IPS-NIHi11 (cell line): ENCODE data around the gene DYNC2I2.

Source experiments
- DNase-seq: peaks from one replicate; pipeline ENCODE4 v3.0.0; 2012; ENCODE audit warnings: mixed read lengths, low spot score

DYNC2I2 gene

DNA sequence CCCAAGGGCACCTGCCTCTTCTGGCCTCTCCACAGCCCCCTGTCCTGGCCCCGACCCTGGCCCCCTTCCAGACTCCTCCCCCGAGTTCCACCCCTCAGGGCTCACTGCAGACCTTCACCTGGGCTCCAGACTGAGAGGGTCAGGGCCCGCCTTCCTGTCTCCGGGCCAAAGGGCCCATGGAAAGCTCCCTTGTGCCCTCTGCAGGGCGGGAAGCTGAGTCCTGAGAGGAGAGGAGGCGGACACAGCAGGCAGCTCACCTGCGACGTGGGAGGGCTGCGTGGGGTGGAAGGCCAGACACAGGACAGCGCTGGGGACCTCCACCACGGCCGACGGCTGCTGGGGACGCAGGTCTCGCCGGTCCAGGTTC lies 20.6 kb downstream of the DYNC2I2 start:
- DNase-seq, result peak; percentile 84

DNA sequence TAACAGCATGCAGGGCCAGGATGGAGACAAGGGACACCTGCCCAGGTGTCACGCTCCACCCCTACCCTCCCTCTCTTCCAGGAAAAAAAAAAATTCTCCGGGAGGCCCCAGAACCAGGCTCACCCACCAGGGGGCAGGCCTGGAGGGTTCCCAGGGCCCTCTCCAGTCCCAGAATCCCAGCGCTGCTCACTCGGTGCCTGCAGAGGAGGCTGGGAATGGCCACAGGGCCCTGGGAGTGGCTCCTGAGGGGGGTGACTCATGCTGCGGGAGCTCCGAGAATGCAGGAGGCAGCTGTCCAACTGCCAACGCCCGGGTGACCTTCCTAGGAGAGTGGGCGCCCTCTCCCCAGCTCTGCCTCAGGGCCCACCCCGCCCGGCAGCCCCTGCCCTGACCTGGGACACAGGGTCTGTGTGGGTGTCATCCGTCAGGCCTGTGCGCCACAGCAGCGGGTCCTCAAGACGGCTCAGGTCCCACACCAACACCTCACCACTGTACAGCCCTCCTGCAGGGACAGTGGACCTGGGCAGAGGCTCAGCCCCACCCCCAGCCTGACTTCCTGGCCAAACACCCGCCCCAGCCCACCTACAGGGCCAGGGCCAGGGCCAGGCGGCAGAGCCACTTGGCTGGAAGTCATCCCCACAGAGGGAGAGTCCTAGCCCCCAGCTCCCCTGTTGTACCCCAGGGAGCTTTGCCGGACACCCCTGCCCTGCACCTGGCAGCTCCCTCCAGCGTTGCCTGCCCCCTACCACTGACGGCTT lies 21.2 kb downstream of the DYNC2I2 start:
- DNase-seq, result peak; percentile 89

- no peak for DNase-seq
Measured at GRCh38 chr9:128634651-128635262, 21.9 kb downstream of the DYNC2I2 start.

DNA sequence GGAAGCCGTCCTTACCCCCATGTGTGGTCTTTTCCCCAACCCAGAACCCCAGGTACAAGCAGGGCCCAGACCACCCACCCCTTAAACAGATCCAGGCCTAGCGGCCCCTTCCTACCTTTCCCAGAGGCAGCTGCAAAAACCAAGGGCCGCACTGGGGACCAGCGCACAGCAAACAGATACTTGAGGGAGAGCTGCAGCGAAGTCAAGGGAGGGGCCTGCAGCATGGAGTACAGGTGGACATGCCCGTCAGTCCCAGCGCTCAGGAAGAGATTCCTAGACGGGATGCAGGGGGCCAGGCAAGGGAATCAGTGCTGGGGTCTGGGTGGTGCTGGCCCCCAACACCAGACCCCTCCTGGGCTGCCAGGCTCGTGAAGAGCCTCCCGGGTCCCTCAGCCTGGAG lies 22.5 kb downstream of the DYNC2I2 start:
- no peak for DNase-seq

DNA sequence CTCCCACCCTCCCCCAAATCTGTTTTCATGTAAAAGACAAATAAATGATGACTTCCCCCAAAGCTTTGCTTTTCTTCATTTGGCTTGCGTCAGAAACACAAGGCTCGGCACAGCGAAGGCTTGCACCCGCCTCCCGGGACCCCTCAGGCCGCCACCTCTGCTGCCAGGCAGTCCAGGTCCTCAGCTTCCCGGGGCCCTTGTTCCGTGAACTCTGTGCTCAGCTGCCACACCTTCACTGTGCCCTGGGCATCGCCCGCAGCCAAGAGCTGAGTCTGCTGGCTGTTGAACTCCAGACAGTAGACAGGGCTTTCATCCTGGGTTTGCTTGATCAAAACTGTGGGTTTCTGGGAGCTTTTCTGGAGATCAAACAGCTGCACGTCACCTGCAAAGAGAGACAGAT lies 23.0 kb downstream of the DYNC2I2 start:
- no peak for DNase-seq

DNA sequence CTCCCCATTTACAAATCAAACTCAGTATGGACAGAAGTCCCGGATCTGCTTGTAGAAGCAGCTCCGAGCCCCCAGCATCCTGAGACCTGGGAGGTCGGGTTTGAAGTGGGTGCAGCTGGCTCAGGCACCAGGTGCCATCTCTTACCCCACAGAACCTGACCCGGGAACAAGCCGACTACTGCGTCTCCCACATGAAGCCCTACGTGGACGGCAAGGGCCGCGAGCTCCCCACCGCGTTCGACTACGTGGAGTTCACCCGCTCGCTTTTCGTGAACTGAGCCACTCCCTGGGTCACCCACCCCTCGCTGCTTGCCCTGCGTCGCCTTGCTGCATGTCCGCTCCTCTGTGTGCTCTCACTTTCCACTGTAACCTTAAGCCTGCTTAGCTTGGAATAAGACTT lies 23.6 kb downstream of the DYNC2I2 start:
- no peak for DNase-seq

DNA sequence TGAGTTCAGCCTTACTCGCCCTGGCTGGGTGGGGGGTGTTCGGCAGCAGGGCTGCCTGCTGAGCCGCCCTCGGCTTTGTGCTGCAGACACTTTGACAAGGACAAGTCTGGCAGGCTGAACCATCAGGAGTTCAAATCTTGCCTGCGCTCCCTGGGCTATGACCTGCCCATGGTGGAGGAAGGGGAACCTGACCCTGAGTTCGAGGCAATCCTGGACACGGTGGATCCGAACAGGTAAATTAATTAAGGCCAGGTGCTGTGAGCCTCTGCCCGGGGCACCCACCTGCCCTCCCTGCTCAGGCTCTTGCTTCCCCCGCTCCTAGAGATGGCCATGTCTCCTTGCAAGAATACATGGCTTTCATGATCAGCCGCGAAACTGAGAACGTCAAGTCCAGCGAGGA lies 24.2 kb downstream of the DYNC2I2 start:
- DNase-seq, result no peak

DNA sequence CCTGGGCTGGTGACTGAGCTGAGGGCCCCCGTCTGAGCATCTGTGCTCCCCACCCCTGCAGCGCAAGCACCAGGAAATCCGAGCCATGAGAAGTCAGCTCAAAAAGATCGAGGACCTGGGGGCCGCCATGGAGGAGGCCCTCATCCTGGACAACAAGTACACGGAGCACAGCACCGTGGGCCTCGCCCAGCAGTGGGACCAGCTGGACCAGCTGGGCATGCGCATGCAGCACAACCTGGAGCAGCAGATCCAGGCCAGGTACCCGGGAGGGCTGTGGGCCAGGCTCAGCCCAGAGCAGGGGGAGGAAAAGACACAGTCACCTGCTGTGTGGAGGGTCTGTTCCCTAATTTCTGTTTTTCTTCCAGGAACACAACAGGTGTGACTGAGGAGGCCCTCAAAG lies 24.6 kb downstream of the DYNC2I2 start:
- no peak for DNase-seq

- DNase-seq, result no peak
Measured at GRCh38 chr9:128631636-128632035, 25.0 kb downstream of the DYNC2I2 start.

DNA sequence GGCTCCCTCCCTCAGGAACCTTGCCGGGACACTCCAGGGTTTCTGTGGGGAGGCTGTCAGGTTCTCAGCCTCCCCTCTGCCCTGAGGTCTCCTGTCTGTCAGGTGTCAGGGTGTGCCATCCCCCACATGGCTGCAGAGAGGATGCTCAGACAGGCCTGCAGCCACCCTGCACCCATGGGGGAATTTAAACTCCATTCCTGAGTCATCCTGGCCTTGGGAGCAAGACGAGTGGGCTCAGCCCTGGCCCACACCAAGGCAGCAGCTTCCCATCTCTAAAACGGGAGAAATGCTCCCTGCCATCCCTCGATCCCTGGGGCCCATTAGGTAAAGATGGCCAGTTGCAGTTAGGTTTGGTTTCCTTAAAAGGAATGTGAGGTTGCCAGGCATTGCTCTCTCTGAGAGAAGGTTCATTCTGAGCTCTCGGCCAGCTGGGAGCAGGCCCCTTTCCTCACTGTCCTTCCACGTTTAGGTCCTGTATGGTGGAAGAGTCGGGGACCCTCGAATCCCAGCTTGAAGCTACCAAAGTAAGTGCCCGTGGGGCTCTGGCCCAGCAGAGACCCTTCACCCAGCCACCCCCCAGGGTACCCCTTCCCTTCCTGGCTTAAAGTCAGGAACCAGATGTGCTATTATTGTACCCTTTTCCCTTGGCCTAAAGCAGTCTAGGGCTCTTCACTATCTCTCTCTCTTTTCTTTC lies 26.6 kb downstream of the DYNC2I2 start:
- no peak for DNase-seq

GRCh38 chr9:128629136-128629535 lies 27.5 kb downstream of the DYNC2I2 start:
- no peak for DNase-seq

DNA sequence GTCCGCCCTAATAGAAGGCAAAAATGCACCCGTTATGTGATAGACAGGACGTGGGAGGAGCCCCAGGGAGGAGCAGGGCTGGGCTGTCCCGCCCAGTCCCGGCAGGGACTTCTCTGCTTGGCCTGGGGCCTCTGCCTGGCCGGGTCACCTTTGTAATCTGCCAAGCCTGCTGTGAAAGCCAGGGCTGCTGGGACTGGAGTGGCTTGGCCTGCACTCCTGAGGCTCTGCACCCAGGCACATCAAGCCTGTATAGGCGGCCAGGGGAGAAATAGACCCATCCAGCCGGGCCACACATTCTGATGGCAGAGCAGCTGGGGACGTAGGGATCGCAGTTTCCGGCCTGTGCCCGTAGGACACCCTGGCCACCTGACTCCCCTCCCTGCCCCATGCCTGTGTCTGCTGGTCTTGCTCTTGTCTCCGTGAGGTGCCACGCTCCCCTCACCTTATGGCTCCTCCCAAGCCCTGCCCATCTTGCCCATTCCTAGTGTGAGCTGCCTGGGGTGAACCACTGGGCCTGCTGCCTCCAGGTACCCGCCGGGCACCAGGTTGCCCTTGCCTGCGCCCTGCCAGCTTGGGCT lies 28.1 kb downstream of the DYNC2I2 start:
- DNase-seq, result peak; percentile 60

- no peak for DNase-seq
Measured at GRCh38 chr9:128627906-128628305, 28.7 kb downstream of the DYNC2I2 start.

DNA sequence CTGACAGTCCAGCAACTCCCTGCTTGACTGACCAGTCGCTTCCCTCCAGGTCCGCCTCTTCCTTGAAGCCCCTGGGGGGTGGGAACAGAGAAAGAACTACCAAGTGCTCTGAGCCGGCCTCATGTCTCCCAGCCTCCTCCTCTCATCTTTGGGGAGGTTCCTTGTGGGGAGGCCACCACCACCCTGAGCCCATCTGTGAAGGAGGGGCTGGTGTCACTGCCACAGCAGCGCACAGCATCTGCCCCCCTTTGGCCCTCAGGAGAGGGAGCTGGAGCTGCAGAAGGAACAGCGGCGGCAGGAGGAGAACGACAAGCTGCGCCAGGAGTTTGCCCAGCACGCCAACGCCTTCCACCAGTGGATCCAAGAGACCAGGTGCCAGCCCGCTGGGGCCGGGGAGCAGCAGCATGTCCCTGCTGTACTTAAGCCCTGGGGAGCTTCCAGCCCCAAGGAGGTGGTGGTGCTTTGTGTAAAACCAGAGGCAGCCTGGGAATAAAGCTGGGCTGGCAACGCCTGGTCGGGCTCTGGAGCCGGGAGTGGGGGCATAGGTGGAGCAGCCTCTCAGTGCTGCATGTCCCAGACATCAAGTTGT lies 29.4 kb downstream of the DYNC2I2 start:
- no peak for DNase-seq

DNA sequence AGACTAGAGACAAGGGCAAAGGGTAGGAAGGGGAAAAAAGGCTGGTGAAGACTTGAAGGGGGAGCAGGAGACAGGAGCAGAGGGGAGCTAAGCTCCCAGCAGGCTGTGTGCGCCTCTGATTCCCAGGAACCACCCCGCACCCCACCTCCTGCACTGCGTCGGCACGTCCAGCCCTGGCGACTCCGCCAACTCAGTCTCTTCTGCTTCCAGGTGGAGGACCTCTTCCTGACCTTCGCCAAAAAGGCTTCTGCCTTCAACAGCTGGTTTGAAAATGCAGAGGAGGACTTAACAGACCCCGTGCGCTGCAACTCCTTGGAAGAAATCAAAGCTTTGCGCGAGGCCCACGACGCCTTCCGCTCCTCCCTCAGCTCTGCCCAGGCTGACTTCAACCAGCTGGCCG lies 30.5 kb downstream of the DYNC2I2 start:
- no peak for DNase-seq

DNA sequence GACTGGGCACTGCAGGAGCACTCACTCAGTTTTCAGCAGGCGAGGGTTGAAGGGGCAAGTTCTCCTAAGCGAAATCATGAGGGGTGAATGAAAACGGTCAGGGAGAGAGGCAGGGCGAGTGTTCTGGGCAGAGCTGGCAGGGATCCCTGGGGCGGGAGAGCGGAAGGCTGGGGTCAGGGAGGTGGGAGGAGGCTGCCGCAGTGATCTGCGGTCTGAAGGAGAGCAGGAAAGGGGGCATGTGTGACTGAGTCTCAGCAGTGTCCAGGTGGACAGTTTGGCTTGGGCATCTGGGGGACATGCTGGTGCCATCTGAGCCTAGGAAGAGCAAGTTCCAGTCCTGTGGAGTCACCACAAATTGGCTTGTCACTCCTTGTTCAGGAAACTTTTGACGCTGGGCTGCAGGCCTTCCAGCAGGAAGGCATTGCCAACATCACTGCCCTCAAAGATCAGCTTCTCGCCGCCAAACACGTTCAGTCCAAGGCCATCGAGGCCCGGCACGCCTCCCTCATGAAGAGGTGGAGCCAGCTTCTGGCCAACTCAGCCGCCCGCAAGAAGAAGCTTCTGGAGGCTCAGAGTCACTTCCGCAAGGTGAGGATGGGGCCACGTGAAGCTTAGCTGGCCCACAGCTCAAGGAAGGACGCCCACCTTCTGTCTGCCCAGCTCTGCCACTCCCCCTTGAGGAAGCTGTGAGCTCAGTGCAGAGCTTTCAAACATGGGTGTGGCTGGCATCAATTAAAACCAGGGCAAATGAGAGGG lies 31.1 kb downstream of the DYNC2I2 start:
- DNase-seq, result no peak

DNA sequence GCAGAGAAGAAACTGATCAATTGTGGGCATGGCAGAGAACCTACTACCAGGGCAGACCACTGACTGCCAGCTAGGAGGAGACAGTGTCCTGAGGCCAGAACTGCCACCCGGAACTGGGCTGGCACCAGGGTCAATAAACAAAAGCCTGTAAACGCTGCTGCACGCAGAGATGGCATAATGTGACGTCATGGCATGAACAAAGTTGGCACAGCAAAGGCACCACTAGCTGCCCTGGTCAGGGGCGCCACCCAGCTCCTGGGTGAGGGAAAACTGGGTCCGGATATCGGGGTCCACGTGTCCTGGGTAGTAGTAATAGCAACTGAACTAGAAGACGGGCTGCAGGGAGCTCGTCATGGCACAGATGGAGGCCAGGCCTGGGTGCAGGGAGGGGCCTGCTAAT lies 32.1 kb downstream of the DYNC2I2 start:
- DNase-seq, result no peak

GRCh38 chr9:128621730-128622455 lies 34.8 kb downstream of the DYNC2I2 start:
- no peak for DNase-seq

DNA sequence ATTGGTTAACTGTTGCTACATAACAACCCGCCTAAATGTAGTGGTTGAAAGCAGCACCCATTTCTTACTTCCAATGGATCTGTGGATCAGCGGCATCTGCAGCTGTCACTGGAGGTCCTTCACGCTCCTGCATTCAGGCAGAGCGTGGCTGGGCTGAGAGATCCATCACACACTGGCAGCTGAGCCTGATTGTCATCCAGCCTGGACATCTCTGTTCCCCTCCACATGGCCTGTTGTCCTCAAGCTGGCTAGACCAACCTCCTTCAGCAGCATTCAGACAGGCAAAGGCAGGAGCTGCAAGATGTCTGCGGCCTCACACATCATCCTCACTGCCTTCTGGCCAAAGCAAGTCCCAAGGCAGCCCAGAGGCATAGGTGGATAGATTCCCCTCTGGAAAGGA lies 36.9 kb downstream of the DYNC2I2 start:
- no peak for DNase-seq

DNA sequence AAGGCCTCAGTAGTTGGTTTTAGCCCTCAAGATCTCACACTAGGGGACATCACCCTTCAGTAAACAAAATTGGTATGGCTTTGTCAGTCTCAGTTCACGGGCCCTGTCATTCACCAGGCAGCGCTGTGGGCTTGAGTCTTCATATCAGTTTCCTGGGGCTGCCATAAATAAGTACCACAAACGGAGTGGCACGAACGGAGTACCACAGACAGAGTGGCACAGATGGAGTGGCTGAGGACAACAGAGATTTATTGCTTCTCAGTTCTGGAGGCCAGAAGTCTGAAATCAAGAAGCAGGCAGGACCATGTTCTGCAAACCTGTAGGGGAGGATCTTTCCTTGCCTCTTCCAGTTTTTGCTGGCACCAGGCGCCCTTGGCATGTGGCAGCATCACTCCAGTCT lies 37.5 kb downstream of the DYNC2I2 start:
- DNase-seq, result no peak

GRCh38 chr9:128617943-128618342 lies 38.7 kb downstream of the DYNC2I2 start:
- no peak for DNase-seq
